Measurements from ENCODE around the gene CIDEB.

CIDEB gene

DNA sequence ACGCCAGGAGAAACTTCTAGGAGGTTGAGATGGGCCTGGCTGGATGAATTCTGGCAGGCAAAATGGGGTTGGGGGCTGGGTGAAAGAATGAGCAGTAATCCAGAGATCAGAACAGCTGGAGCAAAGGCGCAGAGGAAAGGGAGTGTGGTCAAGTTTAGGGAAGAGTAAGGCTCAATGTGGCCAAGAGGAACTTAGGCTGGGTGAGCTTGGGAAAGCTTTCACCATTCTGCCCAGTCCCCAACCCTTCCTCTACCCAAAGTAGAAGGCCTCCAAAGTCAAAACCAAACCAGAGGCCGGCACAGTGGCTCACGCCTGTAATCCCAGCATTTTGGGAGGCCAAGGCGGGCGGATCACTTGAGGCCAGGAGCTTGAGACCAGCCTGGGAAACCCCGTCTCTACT, 26.1 kb downstream of the CIDEB start:
- no peaks in the 10 kb centered on the region for H3K9me3 ChIP-seq (ENCODE audit: insufficient read depth, low read depth, low read length)
- H2BK5ac ChIP-seq (ENCODE audit: low read depth, low read length, poor library complexity): no peak overlapping the region
- no peaks in the 10 kb centered on the region for H3K79me2 ChIP-seq (ENCODE audit: control insufficient read depth, insufficient read depth, low read length, poor library complexity)
- no peak overlapping the region for H2BK120ac ChIP-seq (ENCODE audit: insufficient read depth, low read length, poor library complexity)
- H4K8ac ChIP-seq (ENCODE audit: low read depth, low read length): no peak overlapping the region
- no peaks in the 10 kb centered on the region for H3K36me3 ChIP-seq (ENCODE audit: control insufficient read depth in 1 of 2, insufficient read depth in 2 of 2, low read length in 2 of 2)
- H3K4me3 ChIP-seq (ENCODE audit: low read depth, low read length): no peak overlapping the region
- no peaks in the 10 kb centered on the region for H3K79me1 ChIP-seq (ENCODE audit: low read length)
- H3K27me3 ChIP-seq (ENCODE audit: insufficient read depth, low read length): no peaks in the 10 kb centered on the region
- H2AK5ac ChIP-seq (ENCODE audit: low read length): no peak overlapping the region
- H3K4me2 ChIP-seq (ENCODE audit: low read length): no peak overlapping the region
- no peak overlapping the region for H4K12ac ChIP-seq (ENCODE audit: low read depth, low read length)
- no peak overlapping the region for H3K18ac ChIP-seq (ENCODE audit: low read length)
- peaks cover 4 to 9% of the 10 kb centered on the region in 2 experiments for H3K4me1 ChIP-seq (ENCODE audit: control insufficient read depth in 1 of 2, insufficient read depth in 2 of 2, low read length in 2 of 2)
- no peak overlapping the region for H2BK12ac ChIP-seq (ENCODE audit: low read length)
- H3K27ac ChIP-seq (ENCODE audit: low read depth, low read length): no peak overlapping the region
- H4K91ac ChIP-seq (ENCODE audit: low read depth, low read length): no peak overlapping the region
- H2AFZ ChIP-seq (ENCODE audit: insufficient read depth, low read length, poor library complexity): no peak overlapping the region
- H3K9ac ChIP-seq (ENCODE audit: low read length): no peak overlapping the region
- no peak overlapping the region for H3K4ac ChIP-seq (ENCODE audit: low read depth, low read length)
- no CpG with 5 or more reads among the region's 7 CpGs for WGBS (ENCODE audit: extremely low coverage, insufficient coverage, insufficient read length)
- no peak overlapping the region for H3K23ac ChIP-seq (ENCODE audit: low read length)
- no peak overlapping the region for H3K14ac ChIP-seq (ENCODE audit: low read length)
- no peak for DNase-seq

DNA sequence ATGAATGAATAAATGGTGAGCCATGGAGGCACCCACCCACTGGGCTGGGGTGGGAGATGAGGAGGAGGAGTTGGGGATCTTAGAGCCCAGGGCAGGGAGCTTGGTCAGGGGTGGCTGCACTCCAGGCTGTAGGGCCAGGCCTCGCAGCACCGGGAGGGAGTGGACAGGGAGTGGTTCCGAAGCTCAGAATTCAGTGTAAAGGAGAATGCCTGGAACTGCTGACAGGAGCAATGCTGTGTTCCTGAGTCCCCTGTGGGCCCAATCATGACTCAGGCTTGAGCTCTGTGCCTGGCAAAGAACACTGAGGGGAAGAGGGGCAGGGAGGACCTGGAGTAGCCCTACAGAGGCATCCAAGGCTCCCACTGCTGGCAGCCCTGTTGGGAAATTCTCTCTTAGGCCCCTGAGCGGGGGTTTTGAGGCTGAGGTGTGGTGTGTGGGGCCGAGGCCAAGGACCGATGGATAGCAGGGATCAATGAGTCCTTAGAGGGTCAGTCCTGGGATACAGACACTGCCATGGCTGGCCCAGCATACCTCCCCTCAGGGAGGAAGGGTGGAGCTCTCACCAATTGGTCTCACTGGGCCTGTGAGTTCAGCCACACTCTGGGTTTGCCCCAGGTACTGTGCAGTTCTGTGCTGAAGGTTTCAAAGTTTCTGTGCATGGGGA, 26.8 kb downstream of the CIDEB start:
- H3K79me2 ChIP-seq (ENCODE audit: control insufficient read depth, insufficient read depth, low read length, poor library complexity): no peaks in the 10 kb centered on the region
- H3K36me3 ChIP-seq (ENCODE audit: control insufficient read depth in 1 of 2, insufficient read depth in 2 of 2, low read length in 2 of 2): no peaks in the 10 kb centered on the region
- no peak overlapping the region for H2BK12ac ChIP-seq (ENCODE audit: low read length)
- WGBS (ENCODE audit: extremely low coverage, insufficient coverage, insufficient read length): no CpG with 5 or more reads among the region's 6 CpGs
- H3K4me2 ChIP-seq (ENCODE audit: low read length): no peak overlapping the region
- no peak overlapping the region for H3K4ac ChIP-seq (ENCODE audit: low read depth, low read length)
- H2BK120ac ChIP-seq (ENCODE audit: insufficient read depth, low read length, poor library complexity): no peak overlapping the region
- no peak overlapping the region for H2AFZ ChIP-seq (ENCODE audit: insufficient read depth, low read length, poor library complexity)
- no peak overlapping the region for H3K14ac ChIP-seq (ENCODE audit: low read length)
- H3K79me1 ChIP-seq (ENCODE audit: low read length): no peaks in the 10 kb centered on the region
- no peak overlapping the region for H4K12ac ChIP-seq (ENCODE audit: low read depth, low read length)
- no peak overlapping the region for H4K8ac ChIP-seq (ENCODE audit: low read depth, low read length)
- no peaks in the 10 kb centered on the region for H3K27me3 ChIP-seq (ENCODE audit: insufficient read depth, low read length)
- no peak overlapping the region for H3K18ac ChIP-seq (ENCODE audit: low read length)
- DNase-seq: no peak
- no peak overlapping the region for H2AK5ac ChIP-seq (ENCODE audit: low read length)
- H3K23ac ChIP-seq (ENCODE audit: low read length): no peak overlapping the region
- no peak overlapping the region for H3K4me3 ChIP-seq (ENCODE audit: low read depth, low read length)
- H2BK5ac ChIP-seq (ENCODE audit: low read depth, low read length, poor library complexity): no peak overlapping the region
- H3K27ac ChIP-seq (ENCODE audit: low read depth, low read length): no peak overlapping the region
- no peak overlapping the region for H4K91ac ChIP-seq (ENCODE audit: low read depth, low read length)
- peaks cover 4 to 9% of the 10 kb centered on the region in 2 experiments for H3K4me1 ChIP-seq (ENCODE audit: control insufficient read depth in 1 of 2, insufficient read depth in 2 of 2, low read length in 2 of 2)
- no peaks in the 10 kb centered on the region for H3K9me3 ChIP-seq (ENCODE audit: insufficient read depth, low read depth, low read length)
- H3K9ac ChIP-seq (ENCODE audit: low read length): no peak overlapping the region

GRCh38 chr14:24279301-24280186, 28.2 kb downstream of the CIDEB start:
- Histone ChIP-seq H4K8ac (ENCODE audit: low read depth, low read length) (no peak overlapping the region), H3K4ac (ENCODE audit: low read depth, low read length) (no peak overlapping the region), H2BK12ac (ENCODE audit: low read length) (no peak overlapping the region), H3K4me3 (ENCODE audit: low read depth, low read length) (no peak overlapping the region), H3K14ac (ENCODE audit: low read length) (no peak overlapping the region), H4K91ac (ENCODE audit: low read depth, low read length) (no peak overlapping the region), H3K23ac (ENCODE audit: low read length) (no peak overlapping the region), H4K12ac (ENCODE audit: low read depth, low read length) (no peak overlapping the region), H3K9me3 (ENCODE audit: insufficient read depth, low read depth, low read length) (no peaks in the 10 kb centered on the region), H3K9ac (ENCODE audit: low read length) (no peak overlapping the region), H2BK120ac (ENCODE audit: insufficient read depth, low read length, poor library complexity) (no peak overlapping the region), H3K4me1 (ENCODE audit: control insufficient read depth in 1 of 2, insufficient read depth in 2 of 2, low read length in 2 of 2) (peaks cover 4 to 5% of the 10 kb centered on the region in 2 experiments), H3K27ac (ENCODE audit: low read depth, low read length) (no peak overlapping the region), H2BK5ac (ENCODE audit: low read depth, low read length, poor library complexity) (no peak overlapping the region), H3K36me3 (ENCODE audit: control insufficient read depth in 1 of 2, insufficient read depth in 2 of 2, low read length in 2 of 2) (no peaks in the 10 kb centered on the region), H3K18ac (ENCODE audit: low read length) (no peak overlapping the region), H3K79me1 (ENCODE audit: low read length) (no peaks in the 10 kb centered on the region), H2AK5ac (ENCODE audit: low read length) (no peak overlapping the region), H3K79me2 (ENCODE audit: control insufficient read depth, insufficient read depth, low read length, poor library complexity) (no peaks in the 10 kb centered on the region), H3K27me3 (ENCODE audit: insufficient read depth, low read length) (no peaks in the 10 kb centered on the region), H2AFZ (ENCODE audit: insufficient read depth, low read length, poor library complexity) (no peak overlapping the region), H3K4me2 (ENCODE audit: low read length) (no peak overlapping the region)
- no CpG with 5 or more reads among the region's 11 CpGs for WGBS (ENCODE audit: extremely low coverage, insufficient coverage, insufficient read length)
- peak in 1 of 2 donors; percentile 16 for DNase-seq

DNA sequence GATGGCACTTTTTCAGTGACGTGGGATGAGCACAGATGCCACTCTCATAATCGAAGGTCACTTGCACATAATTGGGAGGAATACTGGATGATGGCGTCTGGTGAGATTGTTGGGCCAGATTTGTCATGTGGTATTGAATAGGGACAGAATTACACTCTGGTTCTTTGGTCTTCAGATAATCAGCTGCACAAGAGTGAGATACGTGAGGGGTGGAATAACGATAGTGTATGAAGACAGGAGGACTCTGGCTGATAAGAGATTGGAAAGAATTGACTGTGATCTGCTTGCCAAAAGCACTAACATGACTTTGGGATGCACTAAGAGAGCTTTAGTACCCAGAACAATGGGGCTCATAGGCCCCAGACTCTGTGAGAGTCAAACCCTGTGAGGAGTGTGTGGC, 29.4 kb downstream of the CIDEB start:
- Histone ChIP-seq H3K36me3 (ENCODE audit: control insufficient read depth in 1 of 2, insufficient read depth in 2 of 2, low read length in 2 of 2) (no peaks in the 10 kb centered on the region), H3K4me2 (ENCODE audit: low read length) (no peak overlapping the region), H3K79me2 (ENCODE audit: control insufficient read depth, insufficient read depth, low read length, poor library complexity) (no peaks in the 10 kb centered on the region), H4K8ac (ENCODE audit: low read depth, low read length) (no peak overlapping the region), H3K18ac (ENCODE audit: low read length) (no peak overlapping the region), H3K23ac (ENCODE audit: low read length) (no peak overlapping the region), H3K9ac (ENCODE audit: low read length) (no peak overlapping the region), H2BK5ac (ENCODE audit: low read depth, low read length, poor library complexity) (no peak overlapping the region), H2BK12ac (ENCODE audit: low read length) (no peak overlapping the region), H2AK5ac (ENCODE audit: low read length) (no peak overlapping the region), H3K9me3 (ENCODE audit: insufficient read depth, low read depth, low read length) (no peaks in the 10 kb centered on the region), H4K12ac (ENCODE audit: low read depth, low read length) (no peak overlapping the region), H3K14ac (ENCODE audit: low read length) (no peak overlapping the region), H3K4ac (ENCODE audit: low read depth, low read length) (no peak overlapping the region), H2AFZ (ENCODE audit: insufficient read depth, low read length, poor library complexity) (no peak overlapping the region), H3K79me1 (ENCODE audit: low read length) (no peaks in the 10 kb centered on the region), H3K27me3 (ENCODE audit: insufficient read depth, low read length) (no peaks in the 10 kb centered on the region), H3K27ac (ENCODE audit: low read depth, low read length) (no peak overlapping the region), H3K4me1 (ENCODE audit: control insufficient read depth in 1 of 2, insufficient read depth in 2 of 2, low read length in 2 of 2) (peaks cover 4 to 5% of the 10 kb centered on the region in 2 experiments), H2BK120ac (ENCODE audit: insufficient read depth, low read length, poor library complexity) (no peak overlapping the region), H3K4me3 (ENCODE audit: low read depth, low read length) (no peak overlapping the region), H4K91ac (ENCODE audit: low read depth, low read length) (no peak overlapping the region)
- DNase-seq: no peak
- no CpG with 5 or more reads among the region's 5 CpGs for WGBS (ENCODE audit: extremely low coverage, insufficient coverage, insufficient read length)

Data from trophoblast cell (in vitro differentiated cells and primary cell).